GM12878 (cell line): Measurements from ENCODE around the gene NDRG4. TPM values are rescaled to one million over a fixed set of nuclear protein-coding genes. Genes with fewer than 3 reads are reported as not detected.

ENCODE experiments used
- FOS ChIP-seq: IDR thresholded peaks from 3 replicates; pipeline ENCODE4 v1.6.1; 2011; ENCODE audit warnings: borderline replicate concordance; ENCODE audit not compliant: insufficient read length; ENCODE audit errors: extremely low read depth
- MYC ChIP-seq: IDR thresholded peaks from 2 replicates; pipeline ENCODE4 v1.6.1; 2011; ENCODE audit warnings: mild to moderate bottlenecking, low read length, moderate library complexity, inconsistent platforms; ENCODE audit not compliant: insufficient read depth, insufficient replicate concordance, insufficient read length, severe bottlenecking
- RAD51 ChIP-seq: fragments of 450-650 bp; IDR thresholded peaks from 2 replicates; pipeline ENCODE4 v1.6.1; 2016; ENCODE audit warnings: moderate library complexity, mild to moderate bottlenecking, inconsistent platforms
- RFX5 ChIP-seq: IDR thresholded peaks from 2 replicates; pipeline ENCODE4 v1.6.1; 2011; ENCODE audit warnings: low read depth, low read length, improper control_type of control experiment
- SP1 ChIP-seq: IDR thresholded peaks from one replicate; pipeline ENCODE4 v1.6.1; 2011; ENCODE audit warnings: low read depth, low read length
- polyA plus RNA-seq, 11 experiments: library from polyadenylated mRNA; depleted of rRNA in 4 of 11; unstranded in 6 of 11; stranded (reverse) in 5 of 11; fragments of >200 nt; fragmentation: Nextera tagmentation in 4 of 11; fragmentation: Illumina TruSeq in 1 of 11; extraction: Ambion mirVana in 4 of 11; extraction: Trizol in 1 of 11; gene quantifications; 1 replicate in 1 of 11; 2 replicates in 10 of 11; pipeline versions ENCODE4 v1.2.1 to v1.2.3, GENCODE V29; 2011 to 2016; ENCODE audit warnings: inconsistent platforms in 2 of 11, missing spikeins in 2 of 11, low read depth in 1 of 11
- total RNA-seq, 4 experiments: library from RNA; depleted of rRNA in 3 of 4; stranded (reverse); fragments of >200 nt in 3 of 4; fragmentation: Illumina TruSeq in 1 of 4; extraction: Trizol in 1 of 4; gene quantifications; 2 replicates each; pipeline versions ENCODE4 v1.2.1 to v1.2.3, GENCODE V29; 2013 to 2021
- TF ChIP-seq, protein P1 (sequence below): fragments of 450-650 bp; IDR thresholded peaks from 2 replicates; pipeline ENCODE4 v1.6.1; 2017; ENCODE audit warnings: mild to moderate bottlenecking, moderate library complexity

NDRG4 gene
- total and polyA plus RNA-seq, 10 of the 15 experiments (the other 5 are each of a cell fraction or from before 2014, with no cell fraction given), result 0.33 to 3.8 (median 2.5) TPM

DNA sequence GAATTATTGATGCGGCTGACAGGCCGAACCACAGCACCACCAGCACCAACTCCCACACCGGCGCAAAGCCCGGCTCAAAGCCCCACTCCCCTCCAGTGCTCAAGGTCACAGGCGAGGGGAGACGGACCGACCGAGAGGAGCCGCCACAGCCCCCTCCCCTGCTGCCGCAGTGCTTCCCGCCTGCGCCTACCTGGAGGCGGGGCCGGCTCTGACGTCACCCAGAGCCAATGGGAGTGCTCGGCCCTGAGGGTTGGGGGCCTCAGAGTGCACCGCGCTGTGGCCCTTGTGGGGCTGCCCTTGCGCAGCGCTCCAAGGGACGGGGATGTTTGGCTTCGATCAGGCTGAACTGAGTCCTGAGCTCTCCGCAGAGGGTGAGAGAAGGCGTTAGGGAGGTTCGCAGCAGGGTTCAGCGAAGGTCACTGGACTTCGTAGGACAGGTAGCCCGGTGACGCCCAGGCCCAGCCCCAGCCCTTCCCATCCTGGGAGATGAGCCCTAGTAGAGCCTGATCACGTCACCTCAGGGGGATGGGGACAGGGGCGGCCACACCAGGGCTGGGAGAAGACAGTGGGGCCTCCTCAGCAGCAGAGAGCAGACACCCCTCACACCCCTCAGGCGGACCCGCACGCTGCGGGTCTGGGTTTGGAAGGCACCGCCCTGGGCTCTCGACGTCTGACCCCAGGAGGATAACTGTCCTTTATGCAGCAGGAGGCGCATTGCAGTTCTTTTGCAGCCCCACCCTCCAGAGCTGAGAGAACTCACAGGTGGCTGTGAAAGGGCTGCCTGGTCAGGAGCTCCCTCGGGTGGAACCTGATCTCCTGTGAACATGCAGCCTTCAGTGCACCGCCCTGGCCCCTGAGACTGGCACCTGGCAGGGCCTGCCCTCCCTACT, 1.5 kb downstream of the NDRG4 start (continued):
- TF ChIP-seq, protein P1, sequence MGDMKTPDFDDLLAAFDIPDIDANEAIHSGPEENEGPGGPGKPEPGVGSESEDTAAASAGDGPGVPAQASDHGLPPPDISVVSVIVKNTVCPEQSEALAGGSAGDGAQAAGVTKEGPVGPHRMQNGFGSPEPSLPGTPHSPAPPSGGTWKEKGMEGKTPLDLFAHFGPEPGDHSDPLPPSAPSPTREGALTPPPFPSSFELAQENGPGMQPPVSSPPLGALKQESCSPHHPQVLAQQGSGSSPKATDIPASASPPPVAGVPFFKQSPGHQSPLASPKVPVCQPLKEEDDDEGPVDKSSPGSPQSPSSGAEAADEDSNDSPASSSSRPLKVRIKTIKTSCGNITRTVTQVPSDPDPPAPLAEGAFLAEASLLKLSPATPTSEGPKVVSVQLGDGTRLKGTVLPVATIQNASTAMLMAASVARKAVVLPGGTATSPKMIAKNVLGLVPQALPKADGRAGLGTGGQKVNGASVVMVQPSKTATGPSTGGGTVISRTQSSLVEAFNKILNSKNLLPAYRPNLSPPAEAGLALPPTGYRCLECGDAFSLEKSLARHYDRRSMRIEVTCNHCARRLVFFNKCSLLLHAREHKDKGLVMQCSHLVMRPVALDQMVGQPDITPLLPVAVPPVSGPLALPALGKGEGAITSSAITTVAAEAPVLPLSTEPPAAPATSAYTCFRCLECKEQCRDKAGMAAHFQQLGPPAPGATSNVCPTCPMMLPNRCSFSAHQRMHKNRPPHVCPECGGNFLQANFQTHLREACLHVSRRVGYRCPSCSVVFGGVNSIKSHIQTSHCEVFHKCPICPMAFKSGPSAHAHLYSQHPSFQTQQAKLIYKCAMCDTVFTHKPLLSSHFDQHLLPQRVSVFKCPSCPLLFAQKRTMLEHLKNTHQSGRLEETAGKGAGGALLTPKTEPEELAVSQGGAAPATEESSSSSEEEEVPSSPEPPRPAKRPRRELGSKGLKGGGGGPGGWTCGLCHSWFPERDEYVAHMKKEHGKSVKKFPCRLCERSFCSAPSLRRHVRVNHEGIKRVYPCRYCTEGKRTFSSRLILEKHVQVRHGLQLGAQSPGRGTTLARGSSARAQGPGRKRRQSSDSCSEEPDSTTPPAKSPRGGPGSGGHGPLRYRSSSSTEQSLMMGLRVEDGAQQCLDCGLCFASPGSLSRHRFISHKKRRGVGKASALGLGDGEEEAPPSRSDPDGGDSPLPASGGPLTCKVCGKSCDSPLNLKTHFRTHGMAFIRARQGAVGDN, result no peak
- TF ChIP-seq FOS, result no peak
- TF ChIP-seq MYC, result no peak
- TF ChIP-seq SP1, result no peak
- no peak for TF ChIP-seq RAD51
- no peak for TF ChIP-seq RFX5
